ENCODE results near the gene NFIL3. TPM values are rescaled to one million over a fixed set of nuclear protein-coding genes. Genes with fewer than 3 reads are reported as not detected.

NFIL3 gene
- total and polyA plus RNA-seq, 2 of the 8 experiments (the other 6 are each of a cell fraction or from before 2014, with no cell fraction given) = 3.4 to 13.5 TPM

GRCh38 chr9:91421128-91421765 is 2.4 kb downstream of the NFIL3 start:
- ChIA-PET CTCF (ENCODE audit: partially characterized antibody) (interaction anchor here (0.8 to 1.0 kb wide), 2 partner anchors 64 to 305 kb away, joined by 3 read pairs; no protein-coding TSS in a partner anchor), POLR2A (ENCODE audit: partially characterized antibody) (interaction anchor here (0.7 to 1.1 kb wide), 2 partner anchors 10 to 61 kb away, joined by 4 read pairs; no protein-coding TSS in a partner anchor)
- WGBS, 2 experiments (ENCODE audit: extremely low coverage in 1 of 2, insufficient coverage in 1 of 2, insufficient read length in 1 of 2, insufficient replicate concordance in 2 of 2, low coverage in 1 of 2, low lambda C conversion rate in 2 of 2, missing lambda C conversion rate in 1 of 2) = 1% methylated on average over 32 of the region's 69 CpGs; no CpG with 5 or more reads in 1 of the 2 experiments
- no peak overlapping the region for H2AFZ ChIP-seq (ENCODE audit: low read length)
- H4K5ac ChIP-seq (ENCODE audit: insufficient read length, low read depth, low read length) = no peak overlapping the region
- peak overlapping the region; percentile 48; the same call in 1 of the 2 replicates for H4K8ac ChIP-seq (ENCODE audit: extremely low read depth, insufficient read depth, low read length)
- H4K20me1 ChIP-seq (replicated peaks in 1 of 2; ENCODE audit: control insufficient read depth in 1 of 2, insufficient read depth in 2 of 2, low read length in 2 of 2) = peaks cover 19 to 20% of the 10 kb centered on the region in 2 experiments
- no peaks in the 10 kb centered on the region for H3K36me3 ChIP-seq (ENCODE audit: control insufficient read depth in 2 of 4, insufficient read depth in 4 of 4, low read length in 3 of 4)
- H3K27ac ChIP-seq (ENCODE audit: low read depth, low read length) = no peak overlapping the region
- no peak overlapping the region for H2AK5ac ChIP-seq (ENCODE audit: low read depth, low read length)
- H3K9me3 ChIP-seq (ENCODE audit: insufficient read depth in 2 of 2, low read depth in 1 of 2, low read length in 1 of 2) = no peaks in the 10 kb centered on the region
- no peak overlapping the region for H2BK5ac ChIP-seq (ENCODE audit: low read depth, low read length)
- peaks cover 2 to 45% (median 30%) of the 10 kb centered on the region in 4 experiments for H3K27me3 ChIP-seq (replicated peaks in 1 of 4; ENCODE audit: control insufficient read depth in 3 of 4, extremely low read depth in 1 of 4, insufficient read depth in 3 of 4, low read length in 3 of 4)
- H3K56ac ChIP-seq (replicated peaks; ENCODE audit: insufficient read length, low read depth, low read length) = no peak overlapping the region
- FAIRE-seq (no peak), DNase-seq (ENCODE audit: low read depth in 1 of 2, low spot score in 2 of 2) (peak in 1 of 2 experiments; percentile 66)
- peaks cover 13% of the 10 kb centered on the region for H3K23me2 ChIP-seq (ENCODE audit: low read depth, low read length)
- H3K18ac ChIP-seq (ENCODE audit: extremely low read depth, low read length) = no peak overlapping the region
- H3K79me2 ChIP-seq (ENCODE audit: control insufficient read depth in 1 of 2, insufficient read depth in 2 of 2, low read length in 2 of 2) = peaks cover 0 to 57% of the 10 kb centered on the region in 2 experiments; a peak in 3 of 4 replicates
- H3K4ac ChIP-seq (replicated peaks; ENCODE audit: insufficient read length, low read depth, low read length) = no peak overlapping the region
- H3K9ac ChIP-seq (replicated peaks in 1 of 4; ENCODE audit: extremely low read depth in 1 of 4, low read depth in 3 of 4, low read length in 3 of 4) = peak overlapping the region in 2 of 4 experiments; percentile 6 to 42; a peak in 2 of 7 replicates
- H3K23ac ChIP-seq (ENCODE audit: insufficient read length) = no peak overlapping the region
- H4K91ac ChIP-seq (replicated peaks; ENCODE audit: insufficient read length, low read length) = no peak overlapping the region
- no peak overlapping the region for H2BK12ac ChIP-seq (ENCODE audit: low read depth, low read length)
- peaks cover 2 to 9% (median 4%) of the 10 kb centered on the region in 4 experiments; a peak in 4 of 7 replicates for H3K4me1 ChIP-seq (replicated peaks in 1 of 4; ENCODE audit: control insufficient read depth in 3 of 4, insufficient read depth in 4 of 4, low read length in 3 of 4)
- H2BK20ac ChIP-seq (ENCODE audit: low read length) = no peak overlapping the region
- H3K4me2 ChIP-seq (ENCODE audit: insufficient read depth in 1 of 2, low read depth in 2 of 2, low read length in 2 of 2) = peak overlapping the region; percentile 86 to 91
- peak overlapping the region; percentile 48 to 97 (median 54) for H3K4me3 ChIP-seq (ENCODE audit: extremely low read depth in 1 of 4, insufficient read depth in 2 of 4, low read depth in 3 of 4, low read length in 4 of 4)
- no peak overlapping the region for H2BK15ac ChIP-seq (ENCODE audit: low read length)
- peaks cover 5% of the 10 kb centered on the region; the same call in 1 of the 2 replicates for H3K79me1 ChIP-seq (ENCODE audit: low read depth, low read length)
- H2BK120ac ChIP-seq (replicated peaks; ENCODE audit: low read depth, low read length) = no peak overlapping the region
- H3K14ac ChIP-seq (ENCODE audit: insufficient read length) = no peak overlapping the region
- TF ChIP-seq FOSL1 (IDR thresholded peaks at IDR 0.05; ENCODE audit: insufficient read depth, low read depth, low read length) (no peak), SIRT6 (IDR thresholded peaks at IDR 0.05; ENCODE audit: low read length) (no peak), MAX (IDR thresholded peaks at IDR 0.05) (no peak), PHF8 (conservative IDR thresholded peaks at IDR 0.05; ENCODE audit: low read depth, low read length) (0 out of 2 replicates have a peak, but pooled peaks have one; percentile 18), MAFK (IDR thresholded peaks at IDR 0.05; ENCODE audit: low read depth, low read length) (no peak), CTCF (IDR thresholded peaks at IDR 0.05; ENCODE audit: control extremely low read depth in 1 of 3, insufficient read depth in 1 of 3, low read depth in 1 of 3, low read length in 3 of 3) (peak in 2 of 3 experiments; percentile 27 to 34; a peak in 3 of 4 replicates), RAD21 (IDR thresholded peaks at IDR 0.05 in 1 of 2, conservative IDR thresholded peaks at IDR 0.05 in 1 of 2; ENCODE audit: low read depth in 2 of 2, low read length in 2 of 2) (no peak; a peak in 1 of 4 replicates), CBX5 (IDR thresholded peaks at IDR 0.05; ENCODE audit: low read depth, low read length) (no peak)

Measured in H1 (cell line).